Measurements from ENCODE around the gene TASOR. TPM values are rescaled to one million over a fixed set of nuclear protein-coding genes. Genes with fewer than 3 reads are reported as not detected.

The TASOR gene
- total RNA-seq, 2 experiments from 2014 or later = 58.6 to 61.4 TPM

- ChIA-PET POLR2A (no interaction called here), CTCF (no interaction called here)
- H3K27me3 Mint-ChIP-seq = no peaks in the 10 kb centered on the region
- peaks cover 29% of the 10 kb centered on the region for H3K4me1 Mint-ChIP-seq (ENCODE audit: low read depth)
- ATAC-seq (no peak), DNase-seq (no peak)
- no peak for TF ChIP-seq CTCF (IDR thresholded peaks at IDR 0.05)
- intact Hi-C loops (cut with micrococcal nuclease) = no loop called here
- H3K4me3 Mint-ChIP-seq = no peak overlapping the region
- H3K27ac Mint-ChIP-seq = no peak overlapping the region
- H3K9me3 Mint-ChIP-seq = no peaks in the 10 kb centered on the region
- H3K36me3 Mint-ChIP-seq (ENCODE audit: low read depth) = peaks cover 49% of the 10 kb centered on the region
Observed at GRCh38 chr3:56645407-56645806, 37.7 kb downstream of the TASOR start.

GRCh38 chr3:56633602-56634535 lies 49.2 kb downstream of the TASOR start:
- intact Hi-C loops (cut with micrococcal nuclease) = no loop called here
- DNase-seq = no peak
- no peaks in the 10 kb centered on the region for H3K9me3 Mint-ChIP-seq
- ChIA-PET CTCF (no interaction called here), POLR2A (interaction anchor here (1.2 kb wide), 1 partner anchor 15 kb away, joined by 3 read pairs; no protein-coding TSS in a partner anchor)
- ATAC-seq = no peak
- peaks cover 34% of the 10 kb centered on the region for H3K36me3 Mint-ChIP-seq (ENCODE audit: low read depth)
- no peak overlapping the region for H3K27ac Mint-ChIP-seq
- no peak for TF ChIP-seq CTCF (IDR thresholded peaks at IDR 0.05)
- H3K4me3 Mint-ChIP-seq = no peak overlapping the region
- no peaks in the 10 kb centered on the region for H3K27me3 Mint-ChIP-seq
- peaks cover 7% of the 10 kb centered on the region for H3K4me1 Mint-ChIP-seq (ENCODE audit: low read depth)

Other genes starting within 250 kb of the TASOR start
- under 1 TPM; 0.18 to 0.52 TPM for gene ERC2, start 214.8 kb downstream of the TASOR start, total RNA-seq
- 10 to 100 TPM; 21.1 to 22.1 TPM for gene CCDC66, start 126.1 kb downstream of the TASOR start, total RNA-seq
- 10 to 100 TPM; 63.0 to 66.5 TPM for gene ARHGEF3, start 118.7 kb upstream of the TASOR start, total RNA-seq